EL (cell line): ENCODE results near the gene WNT6.

Experiments used
- DNase-seq: peaks from one replicate; pipeline ENCODE4 v3.0.0-alpha.2; 2016

The WNT6 gene

DNA sequence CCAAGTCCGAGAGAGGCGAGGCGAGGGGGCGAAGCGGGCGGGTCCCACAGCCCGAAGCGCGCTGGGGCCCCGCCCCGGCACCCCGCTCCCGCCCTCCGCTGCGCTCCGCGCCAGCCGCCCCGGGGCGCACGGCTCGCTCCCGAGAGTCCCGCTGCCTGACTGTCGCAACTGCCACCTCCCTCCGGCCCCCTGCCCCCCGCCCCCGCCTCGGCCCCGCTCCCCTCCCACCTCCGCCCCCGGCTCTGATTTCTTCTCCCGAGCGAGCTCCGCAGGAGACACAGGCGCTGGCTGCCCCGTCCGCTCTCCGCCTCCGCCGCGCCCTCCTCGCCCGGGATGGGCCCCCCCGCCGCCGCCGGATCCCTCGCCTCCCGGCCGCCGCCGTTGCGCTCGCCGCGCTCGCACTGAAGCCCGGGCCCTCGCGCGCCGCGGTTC is at the start of gene WNT6:
Gene WNT6 (plus strand): TSS at position 250 of the 432 bp plus-strand sequence. CDS start 233 bp downstream, outside the sequence.
- DNase-seq = no peak

DNA sequence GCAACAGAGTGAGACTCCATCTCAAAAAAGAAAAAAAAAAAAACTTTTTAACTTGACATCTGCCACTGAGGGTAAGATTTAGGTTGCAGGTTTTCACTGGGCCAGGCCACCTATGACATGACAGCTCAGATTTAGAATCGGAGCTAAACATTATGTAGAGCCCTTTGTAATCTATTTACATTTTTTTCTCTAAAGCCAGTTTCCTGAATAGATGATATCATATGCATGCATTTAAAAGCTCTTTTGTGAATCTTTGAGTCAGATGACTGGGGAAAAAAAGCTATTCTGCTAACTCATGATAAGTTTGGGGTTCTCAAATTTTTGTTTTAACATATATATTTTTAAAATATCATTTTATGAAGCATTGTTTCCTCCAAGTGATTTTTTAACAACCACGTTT is 49.3 kb upstream of the WNT6 start:
- no peak for DNase-seq

DNA sequence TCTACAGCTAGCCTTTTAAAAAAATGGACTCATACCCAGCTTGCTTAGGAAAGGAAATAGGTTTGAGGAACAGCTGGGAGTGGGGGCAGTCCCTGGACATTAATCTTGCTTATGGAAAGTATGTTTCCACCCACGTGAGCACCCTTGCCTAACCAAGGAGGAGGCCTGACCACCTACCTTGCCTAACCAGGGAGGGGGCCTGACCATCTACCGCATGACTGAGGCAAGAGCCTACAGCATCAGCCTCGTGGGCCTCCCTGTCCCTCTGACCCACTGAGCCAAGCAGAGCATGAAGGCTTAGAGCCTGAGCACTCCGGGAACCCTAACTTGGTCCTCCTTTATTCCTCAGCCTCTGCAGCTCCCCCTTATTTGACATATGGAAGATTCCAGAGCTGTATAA is 48.2 kb upstream of the WNT6 start:
- no peak for DNase-seq

DNA sequence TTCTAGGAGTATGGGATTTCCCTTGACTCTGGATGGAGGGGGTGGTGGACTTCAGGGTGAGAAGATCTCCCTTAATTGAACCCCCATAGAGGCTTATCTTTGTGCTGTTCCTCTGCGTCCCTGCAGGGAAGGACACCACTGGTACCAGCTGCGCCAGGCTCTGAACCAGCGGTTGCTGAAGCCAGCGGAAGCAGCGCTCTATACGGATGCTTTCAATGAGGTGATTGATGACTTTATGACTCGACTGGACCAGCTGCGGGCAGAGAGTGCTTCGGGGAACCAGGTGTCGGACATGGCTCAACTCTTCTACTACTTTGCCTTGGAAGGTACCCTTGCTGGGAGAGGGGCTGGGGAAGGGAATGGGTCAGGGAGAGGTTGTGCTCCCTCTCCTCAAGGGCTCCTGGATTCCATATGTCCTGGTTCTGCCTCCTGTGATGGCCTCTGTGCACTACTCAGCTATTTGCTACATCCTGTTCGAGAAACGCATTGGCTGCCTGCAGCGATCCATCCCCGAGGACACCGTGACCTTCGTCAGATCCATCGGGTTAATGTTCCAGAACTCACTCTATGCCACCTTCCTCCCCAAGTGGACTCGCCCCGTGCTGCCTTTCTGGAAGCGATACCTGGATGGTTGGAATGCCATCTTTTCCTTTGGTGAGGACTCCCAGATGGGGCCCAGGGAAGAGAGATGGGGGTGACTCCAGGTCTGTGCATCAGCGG is 47.3 kb upstream of the WNT6 start:
- no peak for DNase-seq

DNA sequence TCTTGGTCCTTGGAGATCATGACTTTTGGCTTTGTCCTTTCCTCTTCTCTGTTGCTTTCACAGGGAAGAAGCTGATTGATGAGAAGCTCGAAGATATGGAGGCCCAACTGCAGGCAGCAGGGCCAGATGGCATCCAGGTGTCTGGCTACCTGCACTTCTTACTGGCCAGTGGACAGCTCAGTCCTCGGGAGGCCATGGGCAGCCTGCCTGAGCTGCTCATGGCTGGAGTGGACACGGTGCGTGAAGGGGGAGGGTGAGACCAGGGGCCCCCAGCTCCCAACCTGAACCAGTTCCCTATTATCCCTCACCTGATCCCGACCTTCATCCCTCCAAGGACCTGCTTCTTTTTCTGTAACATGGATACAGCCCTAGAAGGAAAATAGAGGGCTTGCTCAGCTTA is 46.7 kb upstream of the WNT6 start:
- no peak for DNase-seq

DNA sequence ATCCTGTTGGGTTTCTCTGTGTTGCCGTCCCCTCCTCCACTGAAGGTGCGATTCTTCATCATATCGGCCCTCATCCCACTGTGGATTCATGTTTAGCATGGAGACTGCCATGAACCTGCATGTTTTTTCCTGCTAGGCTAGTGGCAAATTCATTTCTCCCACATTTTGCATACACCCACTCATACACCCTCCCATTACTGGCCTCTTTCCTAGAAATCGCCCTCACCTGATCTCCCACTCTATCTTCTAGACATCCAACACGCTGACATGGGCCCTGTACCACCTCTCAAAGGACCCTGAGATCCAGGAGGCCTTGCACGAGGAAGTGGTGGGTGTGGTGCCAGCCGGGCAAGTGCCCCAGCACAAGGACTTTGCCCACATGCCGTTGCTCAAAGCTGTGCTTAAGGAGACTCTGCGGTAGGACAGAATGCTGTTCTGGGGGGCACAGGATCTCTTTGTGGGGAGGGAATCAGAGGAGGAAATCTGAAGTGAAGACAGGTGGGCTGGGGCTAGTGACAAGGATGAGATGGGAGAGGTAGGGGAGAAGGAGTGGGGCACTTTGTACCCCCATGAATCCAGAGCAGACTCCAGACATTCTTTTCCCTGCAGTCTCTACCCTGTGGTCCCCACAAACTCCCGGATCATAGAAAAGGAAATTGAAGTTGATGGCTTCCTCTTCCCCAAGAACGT is 45.7 kb upstream of the WNT6 start:
- DNase-seq = no peak

DNA sequence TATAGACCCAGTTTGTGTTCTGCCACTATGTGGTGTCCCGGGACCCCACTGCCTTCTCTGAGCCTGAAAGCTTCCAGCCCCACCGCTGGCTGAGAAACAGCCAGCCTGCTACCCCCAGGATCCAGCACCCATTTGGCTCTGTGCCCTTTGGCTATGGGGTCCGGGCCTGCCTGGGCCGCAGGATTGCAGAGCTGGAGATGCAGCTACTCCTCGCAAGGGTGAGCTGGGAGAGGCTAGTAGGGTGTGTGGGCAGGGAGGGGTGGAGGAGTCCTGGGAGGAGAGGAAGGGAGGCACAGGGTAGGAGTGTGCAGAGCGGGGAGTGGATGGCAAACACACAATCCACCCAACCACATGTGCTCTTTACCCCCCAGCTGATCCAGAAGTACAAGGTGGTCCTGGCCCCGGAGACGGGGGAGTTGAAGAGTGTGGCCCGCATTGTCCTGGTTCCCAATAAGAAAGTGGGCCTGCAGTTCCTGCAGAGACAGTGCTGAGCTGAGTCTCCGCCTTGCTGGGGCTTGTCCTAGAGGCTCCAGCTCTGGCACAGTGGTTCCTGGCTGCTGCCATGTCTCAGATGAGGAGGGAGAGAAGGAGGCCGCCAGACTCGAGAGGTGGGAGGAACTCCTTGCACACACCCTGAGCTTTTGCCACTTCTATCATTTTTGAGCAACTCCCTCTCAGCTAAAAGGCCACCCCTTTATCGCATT is 44.9 kb upstream of the WNT6 start:
- no peak for DNase-seq

DNA sequence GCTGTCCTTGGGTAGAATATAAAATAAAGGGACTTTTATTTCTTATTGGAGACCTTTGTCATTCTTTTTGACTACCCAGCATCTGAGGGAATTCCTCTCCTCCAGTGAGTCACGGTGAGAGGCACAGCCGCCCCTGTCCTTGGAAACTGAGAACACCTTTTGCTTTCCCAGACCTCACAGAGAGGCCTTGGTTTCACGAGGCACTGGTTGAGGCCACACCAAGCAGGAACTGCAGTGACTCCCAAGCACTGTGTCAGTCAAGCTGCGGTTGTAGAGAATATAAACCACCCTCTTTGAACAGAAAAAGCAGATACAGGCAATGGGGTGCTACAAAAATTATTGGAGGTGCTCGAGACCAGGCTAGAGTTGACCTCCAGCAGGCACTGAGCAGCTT is 44.4 kb upstream of the WNT6 start:
- no peak for DNase-seq

DNA sequence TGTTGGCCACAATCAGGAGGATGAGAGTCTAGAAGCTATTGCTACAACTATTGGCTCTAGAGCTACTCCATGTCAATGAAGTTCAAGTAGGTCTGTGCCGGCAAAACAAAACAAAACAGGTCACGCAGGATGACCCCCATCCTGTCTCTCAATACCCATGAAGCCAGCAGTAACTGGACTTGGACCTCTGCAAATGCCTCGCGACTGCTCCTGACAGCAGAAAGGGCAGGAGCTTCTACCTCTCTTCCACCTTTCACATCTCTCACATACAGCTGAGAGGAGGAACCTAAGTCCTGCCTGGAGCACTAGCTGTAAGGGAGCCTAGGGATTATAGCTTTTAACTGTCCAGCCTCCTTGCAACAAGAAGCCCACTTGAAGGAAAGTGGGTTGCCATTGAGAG is 44.0 kb upstream of the WNT6 start:
- no peak for DNase-seq

DNA sequence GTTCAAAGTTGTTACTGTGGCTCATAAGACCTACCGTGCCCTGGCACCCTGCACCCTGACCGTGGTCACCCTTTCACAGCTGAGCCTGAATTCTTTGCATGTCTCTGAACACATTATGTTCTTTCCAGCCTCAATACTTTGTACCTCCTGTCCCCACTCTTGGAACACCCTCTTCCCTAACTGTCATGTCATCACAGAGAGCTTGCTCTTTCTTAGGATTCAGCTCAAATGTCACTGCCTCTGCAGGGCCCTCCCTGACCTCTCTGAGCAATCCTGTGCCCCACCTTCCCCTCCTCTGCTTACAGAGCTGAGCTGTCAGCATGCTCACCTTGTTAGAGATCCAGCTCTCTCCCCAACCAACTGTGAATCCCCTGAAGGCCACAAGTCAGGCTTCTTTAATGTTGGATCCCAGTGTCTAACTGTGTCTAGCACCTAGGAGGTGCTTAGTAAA is 43.0 kb upstream of the WNT6 start:
- DNase-seq = no peak

DNA sequence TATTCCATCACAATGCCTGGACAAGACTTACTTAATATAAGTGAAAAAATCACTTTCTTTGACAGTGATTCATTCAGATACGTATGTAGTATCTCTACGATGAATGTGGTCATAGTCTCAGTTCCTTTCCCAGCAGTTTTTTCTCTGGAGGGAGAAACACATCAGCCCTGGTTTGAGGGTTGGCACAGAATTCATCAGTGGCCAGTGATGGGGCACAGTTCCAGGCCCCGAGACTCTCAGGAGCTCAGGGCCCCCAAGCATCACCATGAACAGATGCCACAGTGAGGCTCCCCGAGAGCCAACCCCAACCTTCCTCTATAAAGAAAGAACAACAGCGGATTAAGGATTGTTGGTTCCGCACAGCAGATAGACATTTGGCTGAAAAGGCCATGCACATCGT is 40.5 kb upstream of the WNT6 start:
- no peak for DNase-seq

DNA sequence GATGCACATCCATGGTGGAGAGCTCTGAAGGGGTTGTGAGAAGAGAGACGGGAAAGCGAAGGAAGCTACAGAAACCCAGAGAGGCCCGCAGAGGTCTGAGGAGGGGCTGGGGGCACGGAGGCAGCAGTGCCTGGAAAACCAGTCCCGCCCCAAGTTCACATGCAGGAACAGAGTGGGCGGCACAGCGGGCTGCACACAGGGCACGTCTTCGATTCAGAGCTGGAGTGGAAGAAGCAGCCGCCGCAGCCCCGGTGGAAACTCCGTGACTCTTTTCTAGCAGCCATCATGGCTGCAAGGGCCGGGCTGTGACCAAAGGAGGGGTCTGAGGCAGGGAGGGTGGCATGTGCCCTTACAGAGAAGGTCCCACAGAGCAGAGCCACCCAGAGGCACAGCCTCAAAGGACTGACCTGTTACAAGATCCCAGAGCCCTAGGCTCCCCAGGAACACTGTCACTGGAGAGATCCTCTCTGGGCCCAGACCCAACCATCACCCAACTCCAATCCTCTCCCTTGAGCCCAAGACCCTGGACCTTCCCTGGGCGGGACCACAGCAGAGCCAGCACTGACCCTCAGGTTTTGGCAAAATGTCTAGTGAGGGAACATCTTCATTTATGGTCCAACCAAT is 38.7 kb upstream of the WNT6 start:
- DNase-seq = no peak

DNA sequence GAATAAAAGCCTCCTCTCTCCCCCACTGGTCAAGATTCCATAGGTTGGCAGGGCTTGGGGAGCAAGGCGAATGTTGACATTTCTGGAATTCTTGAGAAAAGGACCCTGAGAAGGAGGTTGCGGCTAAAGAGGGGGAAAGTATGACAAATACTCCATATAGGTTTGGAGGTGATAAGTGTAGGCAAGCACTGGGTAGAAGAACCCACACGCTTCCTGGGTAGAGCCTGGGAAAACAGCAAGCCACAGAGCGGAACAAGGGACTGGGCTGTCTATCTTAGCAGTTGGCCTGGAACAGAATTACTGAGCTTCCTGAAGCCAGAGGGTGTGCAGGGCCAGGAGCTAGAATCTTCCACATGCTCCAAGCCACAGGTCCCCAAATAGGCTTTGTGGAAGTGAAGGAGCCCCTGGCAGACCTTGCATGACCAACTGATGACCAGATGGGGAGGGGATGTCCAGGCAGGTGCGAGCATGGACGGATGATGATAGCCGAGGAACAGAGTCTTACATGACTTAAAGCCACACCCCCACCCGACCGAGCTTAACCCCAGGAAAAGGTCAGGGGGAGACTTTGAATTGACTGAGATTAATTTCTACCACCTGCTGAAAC is 37.9 kb upstream of the WNT6 start:
- no peak for DNase-seq

DNA sequence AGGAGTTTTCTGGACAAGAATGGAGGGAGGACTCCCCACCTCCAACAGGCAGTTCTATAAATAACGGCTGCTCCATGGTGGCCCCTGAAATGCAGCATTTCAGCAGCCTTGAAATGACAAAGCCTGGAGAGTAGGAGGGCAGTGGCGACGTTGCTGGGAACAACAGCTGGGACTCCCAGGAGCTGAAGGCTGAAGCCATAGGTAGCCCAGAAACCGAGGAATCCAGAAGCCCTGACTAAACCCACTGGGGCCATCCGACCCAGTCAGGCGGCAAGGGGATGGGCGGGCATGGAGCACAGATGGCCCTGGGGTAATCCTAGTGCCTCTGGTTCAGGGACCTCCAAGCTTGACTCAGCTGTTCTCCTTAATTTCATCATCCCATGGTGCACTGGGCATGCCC is 37.0 kb upstream of the WNT6 start:
- DNase-seq = no peak

DNA sequence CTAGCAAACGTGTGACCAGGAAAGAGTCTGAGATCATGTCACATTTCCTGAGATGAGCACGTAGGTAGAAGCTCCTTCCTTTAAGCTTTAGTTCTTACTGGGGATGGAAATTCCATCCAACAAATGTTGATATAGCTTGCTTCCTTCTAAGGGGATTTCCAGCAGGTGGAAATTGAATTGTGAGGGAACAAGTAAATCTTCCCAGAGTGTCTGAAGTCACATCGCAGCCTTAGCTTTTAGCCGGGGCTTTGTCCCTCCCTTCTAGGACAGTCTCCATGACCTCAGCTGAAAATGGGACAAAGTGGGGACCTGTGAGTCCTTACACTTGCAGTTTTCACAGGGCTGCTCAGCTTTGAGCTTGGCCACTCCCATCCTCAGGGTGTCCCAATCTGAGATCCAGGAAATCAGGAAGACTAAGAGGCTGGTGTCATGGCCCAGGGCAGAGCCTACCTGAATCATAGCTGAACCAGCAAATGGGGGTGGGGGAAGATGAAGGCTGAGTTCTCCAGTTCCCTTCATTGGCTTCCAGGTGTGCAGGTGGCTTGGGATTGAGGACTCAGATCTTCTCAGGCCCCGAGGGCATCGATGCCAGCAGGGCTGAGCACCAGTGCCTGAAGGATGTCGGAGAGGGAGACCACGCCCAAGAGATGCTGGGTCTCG is 36.3 kb upstream of the WNT6 start:
- DNase-seq = no peak

DNA sequence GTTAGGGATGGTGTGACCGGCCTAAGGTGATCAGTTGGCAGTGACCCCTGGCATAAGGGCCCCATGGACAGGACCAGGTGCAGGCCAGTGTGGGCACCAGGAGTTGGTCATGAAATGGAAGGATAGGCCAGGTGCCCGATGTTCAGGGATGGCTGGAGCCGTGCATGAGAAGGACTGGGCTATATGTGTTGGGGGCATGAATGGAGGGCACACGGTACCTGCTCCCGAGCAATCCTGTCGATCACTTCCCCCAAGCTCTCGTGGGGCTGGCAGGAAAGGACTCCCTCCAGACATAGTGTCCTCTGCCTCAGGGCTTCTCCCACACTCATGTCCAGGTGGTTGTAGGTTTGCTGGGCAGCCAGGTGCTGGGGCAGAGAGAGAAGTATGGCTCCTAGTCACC is 35.6 kb upstream of the WNT6 start:
- no peak for DNase-seq

DNA sequence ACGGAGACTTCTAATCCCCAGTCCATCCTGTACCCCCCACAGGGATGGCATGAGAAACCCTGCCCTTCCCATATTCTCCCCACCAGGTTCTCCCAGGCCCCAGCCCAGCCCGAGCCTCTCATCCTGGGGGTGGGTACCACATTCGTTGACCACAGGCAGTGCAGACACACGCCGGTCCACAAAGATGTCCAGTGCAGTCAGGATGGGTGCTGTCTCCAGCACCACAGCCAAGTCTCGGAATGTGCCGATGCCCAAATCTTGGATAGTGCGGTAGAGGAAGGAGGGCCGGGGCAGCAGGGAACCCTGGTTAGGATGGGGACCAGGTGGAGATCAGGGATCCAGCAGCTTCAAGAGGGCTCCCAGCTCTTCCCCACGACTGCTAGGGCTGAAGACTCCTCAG is 32.8 kb upstream of the WNT6 start:
- DNase-seq = no peak

DNA sequence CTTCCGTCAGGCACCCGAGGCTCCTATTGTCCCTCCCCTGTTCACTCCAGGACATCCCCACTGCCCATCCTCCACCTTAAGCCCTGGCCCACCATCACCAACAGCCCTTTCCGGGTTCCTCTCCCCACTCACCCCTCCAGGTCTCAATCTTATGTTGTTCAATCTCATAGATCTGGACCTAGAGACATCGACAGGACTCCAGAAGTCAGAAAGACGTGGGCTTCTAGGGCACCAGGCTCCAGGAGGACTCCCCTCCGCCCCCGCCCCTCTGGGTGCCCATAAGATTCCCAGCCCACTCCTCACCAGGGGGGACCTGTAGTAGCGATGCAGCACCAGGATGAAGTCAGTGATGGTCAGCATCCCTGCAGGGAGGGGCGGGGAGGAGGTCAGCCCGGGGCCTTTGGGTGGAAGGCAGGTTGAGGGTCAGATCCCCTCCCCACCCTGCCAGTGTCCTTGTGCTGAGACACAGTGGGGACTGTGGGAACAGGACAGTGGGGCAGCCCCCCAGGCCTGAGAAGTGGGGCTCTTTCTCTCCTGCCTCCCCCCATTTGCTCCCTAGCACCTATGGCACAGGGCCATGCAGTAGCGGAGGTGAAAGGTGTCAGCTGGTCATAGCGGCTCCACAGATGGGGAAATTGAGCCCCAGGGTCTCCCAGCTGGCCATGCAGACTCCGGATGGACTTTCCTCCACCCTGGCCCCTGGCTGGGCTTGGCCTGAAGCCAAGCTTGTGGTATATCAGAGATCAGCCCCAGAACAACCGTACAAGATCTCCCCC is 31.7 kb upstream of the WNT6 start:
- no peak for DNase-seq

DNA sequence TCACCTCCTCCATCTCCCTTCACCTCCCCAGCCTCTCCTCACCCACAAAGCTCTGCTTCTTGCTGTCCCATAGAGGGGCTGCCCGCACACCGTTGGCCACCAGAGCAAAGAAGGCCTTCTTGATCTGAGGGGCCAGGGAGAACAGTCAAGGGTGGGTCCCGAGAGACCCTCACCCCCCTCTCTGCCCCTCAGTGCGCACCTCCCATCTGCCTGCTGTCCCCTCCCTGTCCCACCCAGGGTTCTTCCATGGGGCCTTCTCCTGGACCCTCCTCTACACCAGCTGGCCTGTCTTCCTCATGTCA is 31.2 kb upstream of the WNT6 start:
- no peak for DNase-seq

DNA sequence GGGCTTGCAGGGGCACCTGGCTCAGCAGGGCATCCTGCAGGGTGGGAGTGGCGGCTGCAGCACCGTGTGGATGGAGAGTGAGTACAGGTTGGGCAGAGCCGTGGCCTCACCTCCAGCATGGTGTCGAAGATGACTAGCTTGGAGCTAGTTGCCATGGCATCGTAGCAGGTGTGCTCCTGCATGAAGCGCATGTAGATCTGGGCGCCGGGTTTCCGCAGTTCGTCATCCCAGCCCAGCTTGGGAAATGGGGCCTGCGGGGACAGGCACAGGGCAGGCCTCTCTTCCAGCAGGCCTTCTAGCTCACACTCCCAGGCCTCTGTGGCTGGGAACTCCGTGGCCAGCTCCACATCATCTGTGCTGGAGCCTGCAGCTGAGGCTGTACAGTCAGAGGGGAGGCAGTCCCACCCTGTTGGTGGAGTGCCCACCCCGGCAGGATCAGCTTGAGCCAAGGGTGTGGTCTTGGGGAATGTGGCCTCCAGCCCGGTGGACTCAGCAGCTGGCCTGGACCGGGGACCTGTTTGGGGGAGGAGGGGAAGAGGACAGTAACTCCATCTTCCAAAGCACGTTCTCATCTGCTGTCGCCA is 29.6 kb upstream of the WNT6 start:
- no peak for DNase-seq

DNA sequence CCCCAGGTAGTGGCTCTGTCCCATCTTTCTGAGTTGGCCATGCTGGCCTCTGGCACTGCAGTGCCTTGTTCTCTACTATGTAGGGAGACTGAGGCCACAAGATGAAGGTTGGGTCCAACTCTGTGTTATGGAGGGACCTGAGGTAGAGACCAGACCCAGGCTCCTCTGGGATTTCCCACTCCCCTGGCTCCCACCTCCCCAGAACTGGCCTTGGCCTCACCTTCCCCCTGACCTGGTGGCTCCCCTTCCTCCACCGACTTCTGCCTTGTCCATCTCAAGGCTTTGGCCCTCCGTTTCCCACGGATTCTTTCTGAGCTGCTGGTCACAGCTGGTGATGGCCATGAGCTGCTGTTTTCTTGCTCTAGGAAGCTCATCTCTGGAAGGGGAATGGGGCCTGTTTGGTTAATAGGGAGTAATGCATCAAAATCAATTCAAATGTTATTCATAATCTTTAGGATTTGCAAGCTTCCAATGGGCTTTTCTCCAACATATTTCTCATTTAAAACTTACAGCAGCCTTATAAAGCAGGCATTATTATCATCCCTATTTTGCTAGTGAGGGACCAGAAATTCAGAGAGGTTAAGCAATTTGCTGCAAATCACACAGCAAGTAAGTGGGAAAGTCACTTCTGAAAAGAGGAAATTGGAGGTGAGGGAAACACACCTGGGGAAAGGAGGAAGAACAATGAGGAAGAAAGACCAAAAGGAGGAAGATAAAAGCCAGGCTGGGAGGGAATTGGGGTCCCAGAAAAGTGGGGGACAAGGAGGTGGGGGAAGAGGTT is 28.9 kb upstream of the WNT6 start:
- no peak for DNase-seq
